SK-N-SH treated with all-trans-retinoic acid at 6 μM for 48 hours (cell line): ENCODE results near the gene AK3.
"Not testable (repeated sequence)": the region's sequence is repeated elsewhere in the genome, so short reads cannot be mapped to it uniquely, and the experiment has no call there.

Experiments used
- ATAC-seq: fragments of 200-7000 bp; cut with Tn5 transposase; 3 replicates; pipeline ENCODE4 v1.9.1; 2020; ENCODE audit warnings: mild to moderate bottlenecking, moderate library complexity
- ARNTL ChIP-seq: fragments of 450-650 bp; formaldehyde crosslinking; IDR thresholded peaks from 2 replicates; pipeline ENCODE4 v1.5.0; 2020; ENCODE audit warnings: low read depth, mild to moderate bottlenecking, moderate library complexity, borderline replicate concordance
- BACH2 ChIP-seq: fragments of 250-450 bp; sonication (Bioruptor Pico); IDR thresholded peaks from 2 replicates; pipeline ENCODE4 v1.9.0; 2021; ENCODE audit warnings: mild to moderate bottlenecking, borderline replicate concordance
- ESRRG ChIP-seq: fragments of 250-450 bp; sonication (Bioruptor Pico); IDR thresholded peaks from 2 replicates; pipeline ENCODE4 v1.6.1; 2021; ENCODE audit warnings: mild to moderate bottlenecking
- GLIS3 ChIP-seq: fragments of 250-450 bp; sonication (Bioruptor Pico); IDR thresholded peaks from 2 replicates; pipeline ENCODE4 v1.5.0; 2020; ENCODE audit warnings: mild to moderate bottlenecking, moderate library complexity
- ISL1 ChIP-seq: fragments of 250-450 bp; sonication (Bioruptor Pico); IDR thresholded peaks from 2 replicates; pipeline ENCODE4 v2.1.2; 2022; ENCODE audit warnings: mild to moderate bottlenecking, moderate library complexity
- OSR1 ChIP-seq: fragments of 250-450 bp; sonication (Bioruptor Pico); IDR thresholded peaks from 2 replicates; pipeline ENCODE4 v1.8.0; 2022; ENCODE audit warnings: moderate library complexity, mild to moderate bottlenecking, inconsistent platforms
- PATZ1 ChIP-seq: fragments of 250-450 bp; sonication (Bioruptor Pico); IDR thresholded peaks from 2 replicates; pipeline ENCODE4 v1.8.0; 2020; ENCODE audit warnings: mild to moderate bottlenecking, moderate library complexity, borderline replicate concordance
- POU6F1 ChIP-seq: fragments of 250-450 bp; sonication (Bioruptor Pico); IDR thresholded peaks from 2 replicates; pipeline ENCODE4 v1.8.0; 2021; ENCODE audit warnings: low read depth, mild to moderate bottlenecking, moderate library complexity, borderline replicate concordance
- PPARA ChIP-seq: fragments of 250-450 bp; sonication (Bioruptor Pico); IDR thresholded peaks from 2 replicates; pipeline ENCODE4 v1.5.0; 2020; ENCODE audit warnings: mild to moderate bottlenecking, borderline replicate concordance
- RARB ChIP-seq: fragments of 250-450 bp; sonication (Bioruptor Pico); IDR thresholded peaks from 2 replicates; pipeline ENCODE4 v1.8.0; 2021; ENCODE audit warnings: mild to moderate bottlenecking, moderate library complexity
- SNAI2 ChIP-seq: fragments of 250-450 bp; sonication (Bioruptor Pico); IDR thresholded peaks from 2 replicates; pipeline ENCODE4 v1.5.0; 2020; ENCODE audit warnings: mild to moderate bottlenecking, moderate library complexity
- TCF4 ChIP-seq: fragments of 250-450 bp; sonication (Bioruptor Pico); IDR thresholded peaks from 2 replicates; pipeline ENCODE4 v1.8.0; 2021; ENCODE audit warnings: mild to moderate bottlenecking, moderate library complexity, borderline replicate concordance
- TOX ChIP-seq: fragments of 250-450 bp; sonication (Bioruptor Pico); IDR thresholded peaks from 2 replicates; pipeline ENCODE4 v1.8.0; 2021; ENCODE audit warnings: mild to moderate bottlenecking, moderate library complexity, borderline replicate concordance
- ZC3H10 ChIP-seq: fragments of 250-450 bp; sonication (Bioruptor Pico); IDR thresholded peaks from 2 replicates; pipeline ENCODE4 v1.5.1; 2021; ENCODE audit warnings: mild to moderate bottlenecking, moderate library complexity
- ZFP3 ChIP-seq: fragments of 250-450 bp; sonication (Bioruptor Pico); IDR thresholded peaks from 2 replicates; pipeline ENCODE4 v1.5.0; 2020; ENCODE audit warnings: mild to moderate bottlenecking, moderate library complexity
- ZFP30 ChIP-seq: fragments of 450-650 bp; formaldehyde crosslinking; IDR thresholded peaks from 2 replicates; pipeline ENCODE4 v1.5.0; 2022; ENCODE audit warnings: mild to moderate bottlenecking, moderate library complexity
- ZNF565 ChIP-seq: fragments of 450-650 bp; formaldehyde crosslinking; conservative IDR thresholded peaks from 2 replicates; pipeline ENCODE4 v1.5.0; 2020; ENCODE audit warnings: low read depth, mild to moderate bottlenecking, moderate library complexity
- ZNF70 ChIP-seq: fragments of 450-650 bp; formaldehyde crosslinking; IDR thresholded peaks from 2 replicates; pipeline ENCODE4 v1.5.0; 2020; ENCODE audit warnings: mild to moderate bottlenecking, moderate library complexity
- TF ChIP-seq, protein P1 (sequence below): fragments of 250-450 bp; sonication (Bioruptor Pico); IDR thresholded peaks from 2 replicates; pipeline ENCODE4 v1.5.0; 2020; ENCODE audit warnings: mild to moderate bottlenecking, moderate library complexity
- TF ChIP-seq, protein P2 (sequence below): fragments of 250-450 bp; sonication (Bioruptor Pico); IDR thresholded peaks from 2 replicates; pipeline ENCODE4 v1.5.1; 2020; ENCODE audit warnings: low read depth, mild to moderate bottlenecking, moderate library complexity

AK3 gene

GRCh38 chr9:4784403-4784802, 43.4 kb upstream of the AK3 start:
- ATAC-seq: no peak
- TF ChIP-seq ZFP3 (CRISPR knock-in tag) (no peak), TOX (no peak), ZNF565 (no peak), OSR1 (CRISPR knock-in tag) (no peak), POU6F1 (CRISPR knock-in tag) (no peak), RARB (CRISPR knock-in tag) (no peak)

- ATAC-seq: not testable (repeated sequence)
These were observed 42.2 kb upstream of the AK3 start for GRCh38 chr9:4783191-4783590.

- TF ChIP-seq SNAI2: no peak
- TF ChIP-seq ZNF565: no peak
- no peak for TF ChIP-seq TOX
- TF ChIP-seq ESRRG (CRISPR knock-in tag): no peak
- TF ChIP-seq ZNF70 (CRISPR knock-in tag): no peak
- no peak for TF ChIP-seq ARNTL (CRISPR knock-in tag)
- no peak for TF ChIP-seq ISL1 (CRISPR knock-in tag)
- TF ChIP-seq, protein P1, sequence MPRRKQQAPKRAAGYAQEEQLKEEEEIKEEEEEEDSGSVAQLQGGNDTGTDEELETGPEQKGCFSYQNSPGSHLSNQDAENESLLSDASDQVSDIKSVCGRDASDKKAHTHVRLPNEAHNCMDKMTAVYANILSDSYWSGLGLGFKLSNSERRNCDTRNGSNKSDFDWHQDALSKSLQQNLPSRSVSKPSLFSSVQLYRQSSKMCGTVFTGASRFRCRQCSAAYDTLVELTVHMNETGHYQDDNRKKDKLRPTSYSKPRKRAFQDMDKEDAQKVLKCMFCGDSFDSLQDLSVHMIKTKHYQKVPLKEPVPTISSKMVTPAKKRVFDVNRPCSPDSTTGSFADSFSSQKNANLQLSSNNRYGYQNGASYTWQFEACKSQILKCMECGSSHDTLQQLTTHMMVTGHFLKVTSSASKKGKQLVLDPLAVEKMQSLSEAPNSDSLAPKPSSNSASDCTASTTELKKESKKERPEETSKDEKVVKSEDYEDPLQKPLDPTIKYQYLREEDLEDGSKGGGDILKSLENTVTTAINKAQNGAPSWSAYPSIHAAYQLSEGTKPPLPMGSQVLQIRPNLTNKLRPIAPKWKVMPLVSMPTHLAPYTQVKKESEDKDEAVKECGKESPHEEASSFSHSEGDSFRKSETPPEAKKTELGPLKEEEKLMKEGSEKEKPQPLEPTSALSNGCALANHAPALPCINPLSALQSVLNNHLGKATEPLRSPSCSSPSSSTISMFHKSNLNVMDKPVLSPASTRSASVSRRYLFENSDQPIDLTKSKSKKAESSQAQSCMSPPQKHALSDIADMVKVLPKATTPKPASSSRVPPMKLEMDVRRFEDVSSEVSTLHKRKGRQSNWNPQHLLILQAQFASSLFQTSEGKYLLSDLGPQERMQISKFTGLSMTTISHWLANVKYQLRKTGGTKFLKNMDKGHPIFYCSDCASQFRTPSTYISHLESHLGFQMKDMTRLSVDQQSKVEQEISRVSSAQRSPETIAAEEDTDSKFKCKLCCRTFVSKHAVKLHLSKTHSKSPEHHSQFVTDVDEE: no peak
- TF ChIP-seq, protein P2, sequence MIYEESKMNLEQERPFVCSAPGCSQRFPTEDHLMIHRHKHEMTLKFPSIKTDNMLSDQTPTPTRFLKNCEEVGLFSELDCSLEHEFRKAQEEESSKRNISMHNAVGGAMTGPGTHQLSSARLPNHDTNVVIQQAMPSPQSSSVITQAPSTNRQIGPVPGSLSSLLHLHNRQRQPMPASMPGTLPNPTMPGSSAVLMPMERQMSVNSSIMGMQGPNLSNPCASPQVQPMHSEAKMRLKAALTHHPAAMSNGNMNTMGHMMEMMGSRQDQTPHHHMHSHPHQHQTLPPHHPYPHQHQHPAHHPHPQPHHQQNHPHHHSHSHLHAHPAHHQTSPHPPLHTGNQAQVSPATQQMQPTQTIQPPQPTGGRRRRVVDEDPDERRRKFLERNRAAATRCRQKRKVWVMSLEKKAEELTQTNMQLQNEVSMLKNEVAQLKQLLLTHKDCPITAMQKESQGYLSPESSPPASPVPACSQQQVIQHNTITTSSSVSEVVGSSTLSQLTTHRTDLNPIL (CRISPR knock-in tag): no peak
- no peak for TF ChIP-seq POU6F1 (CRISPR knock-in tag)
- TF ChIP-seq TCF4: no peak
- no peak for TF ChIP-seq PATZ1 (CRISPR knock-in tag)
- no peak for TF ChIP-seq BACH2 (CRISPR knock-in tag)
- TF ChIP-seq ZFP30 (CRISPR knock-in tag): no peak
- no peak for TF ChIP-seq ZFP3 (CRISPR knock-in tag)
- ATAC-seq: no peak
These were observed 40.4 kb upstream of the AK3 start for GRCh38 chr9:4781408-4781807.

DNA sequence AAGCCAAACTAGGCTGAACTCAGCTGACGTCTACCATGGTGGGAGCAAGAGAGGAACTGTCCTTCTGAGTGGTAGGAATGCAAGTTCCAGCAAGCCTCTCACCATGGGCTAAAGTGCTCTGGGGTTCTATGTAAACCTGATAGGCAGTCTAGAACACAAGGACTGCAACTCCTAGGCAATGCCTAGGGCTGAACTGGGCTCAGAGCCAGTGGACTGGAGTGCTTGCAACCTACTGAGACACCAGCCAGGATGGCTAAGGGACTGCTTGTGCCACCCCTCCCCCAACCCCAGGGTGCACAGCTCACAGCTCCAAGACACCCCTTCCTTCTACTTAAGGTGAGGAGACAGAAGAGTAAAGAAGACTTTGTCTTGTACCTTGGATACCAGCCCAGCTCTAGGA, 39.6 kb upstream of the AK3 start:
- TF ChIP-seq ESRRG (CRISPR knock-in tag): no peak
- no peak for TF ChIP-seq ARNTL (CRISPR knock-in tag)
- no peak for TF ChIP-seq GLIS3 (CRISPR knock-in tag)
- TF ChIP-seq ZFP3 (CRISPR knock-in tag): no peak
- no peak for TF ChIP-seq BACH2 (CRISPR knock-in tag)
- TF ChIP-seq, protein P2 (CRISPR knock-in tag): no peak
- TF ChIP-seq ZNF565: no peak
- TF ChIP-seq, protein P1: no peak
- TF ChIP-seq TCF4: no peak
- TF ChIP-seq SNAI2: no peak
- TF ChIP-seq ZC3H10 (CRISPR knock-in tag): no peak
- TF ChIP-seq RARB (CRISPR knock-in tag): no peak
- TF ChIP-seq ZNF70 (CRISPR knock-in tag): no peak
- no peak for TF ChIP-seq OSR1 (CRISPR knock-in tag)
- TF ChIP-seq PPARA (CRISPR knock-in tag): no peak
- no peak for TF ChIP-seq ZFP30 (CRISPR knock-in tag)
- ATAC-seq: no peak

GRCh38 chr9:4774958-4775357, 34.0 kb upstream of the AK3 start:
- not testable (repeated sequence) for ATAC-seq
